Measurements from ENCODE around the gene NLRP2B.
"Not testable (repeated sequence)": the region's sequence is repeated elsewhere in the genome, so short reads cannot be mapped to it uniquely, and the experiment has no call there.

Gene NLRP2B

GRCh38 chrX:57680160-57680559 is at the start of gene NLRP2B:
TSS of gene NLRP2B (minus strand) at chrX:57680260.
- TF ChIP-seq ZFX (IDR thresholded peaks at IDR 0.05; ENCODE audit: borderline replicate concordance): no peak
- TF ChIP-seq, protein P1, sequence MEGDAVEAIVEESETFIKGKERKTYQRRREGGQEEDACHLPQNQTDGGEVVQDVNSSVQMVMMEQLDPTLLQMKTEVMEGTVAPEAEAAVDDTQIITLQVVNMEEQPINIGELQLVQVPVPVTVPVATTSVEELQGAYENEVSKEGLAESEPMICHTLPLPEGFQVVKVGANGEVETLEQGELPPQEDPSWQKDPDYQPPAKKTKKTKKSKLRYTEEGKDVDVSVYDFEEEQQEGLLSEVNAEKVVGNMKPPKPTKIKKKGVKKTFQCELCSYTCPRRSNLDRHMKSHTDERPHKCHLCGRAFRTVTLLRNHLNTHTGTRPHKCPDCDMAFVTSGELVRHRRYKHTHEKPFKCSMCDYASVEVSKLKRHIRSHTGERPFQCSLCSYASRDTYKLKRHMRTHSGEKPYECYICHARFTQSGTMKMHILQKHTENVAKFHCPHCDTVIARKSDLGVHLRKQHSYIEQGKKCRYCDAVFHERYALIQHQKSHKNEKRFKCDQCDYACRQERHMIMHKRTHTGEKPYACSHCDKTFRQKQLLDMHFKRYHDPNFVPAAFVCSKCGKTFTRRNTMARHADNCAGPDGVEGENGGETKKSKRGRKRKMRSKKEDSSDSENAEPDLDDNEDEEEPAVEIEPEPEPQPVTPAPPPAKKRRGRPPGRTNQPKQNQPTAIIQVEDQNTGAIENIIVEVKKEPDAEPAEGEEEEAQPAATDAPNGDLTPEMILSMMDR (IDR thresholded peaks at IDR 0.05): no peak
- no peak within 1 kb of the TSS for H3K27ac ChIP-seq

GRCh38 chrX:57725995-57726394 is 45.9 kb upstream of the NLRP2B start:
- not testable (repeated sequence) for H3K27ac ChIP-seq

DNA sequence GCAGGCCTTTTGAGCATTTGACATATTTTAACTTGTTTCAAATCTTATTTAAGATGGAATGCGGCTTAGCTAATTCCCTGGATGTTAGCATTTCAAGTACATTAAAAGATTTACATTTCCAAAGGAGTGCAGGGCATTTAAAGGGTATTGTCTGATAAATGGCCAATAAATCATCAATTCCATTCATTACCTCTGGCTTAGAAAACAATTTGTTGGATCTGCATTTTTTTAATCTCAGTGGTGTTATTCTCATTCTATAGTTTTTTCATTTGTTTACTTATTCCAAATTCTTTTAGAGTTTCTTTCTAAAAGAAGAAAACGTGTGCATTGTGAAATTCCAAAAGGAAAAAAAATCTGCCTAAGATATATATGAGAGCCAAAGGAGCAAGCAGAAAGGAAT is 1.3 kb upstream of the NLRP2B start:
- H3K27ac ChIP-seq: no peak overlapping the region
- no peak for TF ChIP-seq ZFX (IDR thresholded peaks at IDR 0.05; ENCODE audit: borderline replicate concordance)
- TF ChIP-seq, protein P1 (IDR thresholded peaks at IDR 0.05): no peak

GRCh38 chrX:57678686-57679428 is 1.2 kb downstream of the NLRP2B start:
- no peak for TF ChIP-seq ZFX (IDR thresholded peaks at IDR 0.05; ENCODE audit: borderline replicate concordance)
- TF ChIP-seq, protein P1 (IDR thresholded peaks at IDR 0.05): no peak
- H3K27ac ChIP-seq: no peak overlapping the region

DNA sequence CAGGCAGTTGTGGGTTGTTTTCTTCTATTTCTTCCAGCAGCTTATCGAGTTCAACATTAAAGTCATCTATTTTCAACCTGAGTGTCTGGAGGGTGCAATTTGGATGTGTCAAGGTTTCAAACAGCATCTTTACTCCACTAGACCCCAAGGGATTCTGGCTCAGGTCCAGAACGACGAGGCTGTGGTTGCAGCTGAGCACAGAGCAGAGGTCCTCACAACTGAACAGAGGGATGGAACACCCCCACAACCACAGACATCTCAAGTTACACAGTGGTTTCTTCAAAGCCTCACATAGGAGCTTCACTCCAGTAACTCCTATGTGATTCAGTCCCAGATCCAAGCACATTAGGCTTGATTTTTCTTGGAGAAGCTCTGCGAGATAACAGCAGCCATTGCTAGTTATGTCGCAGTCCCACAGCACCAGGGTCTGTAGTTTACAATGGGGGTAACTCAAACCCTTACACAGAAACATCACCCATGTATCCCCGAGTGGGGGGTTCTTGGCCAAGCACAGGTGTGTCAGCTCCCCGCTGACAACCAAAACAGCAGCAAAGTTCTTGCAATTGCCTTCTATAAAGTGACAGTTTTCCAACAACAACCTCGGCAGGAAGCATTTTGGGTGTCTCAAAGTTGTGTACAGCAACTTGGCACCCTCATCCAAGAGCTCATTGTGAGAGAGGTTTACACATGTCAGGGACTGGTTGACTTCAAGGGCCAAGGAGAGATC is 2.8 kb downstream of the NLRP2B start:
- TF ChIP-seq, protein P1 (IDR thresholded peaks at IDR 0.05): no peak
- no peak for TF ChIP-seq ZFX (IDR thresholded peaks at IDR 0.05; ENCODE audit: borderline replicate concordance)
- no peak overlapping the region for H3K27ac ChIP-seq

- TF ChIP-seq, protein P1 (IDR thresholded peaks at IDR 0.05): no peak
- TF ChIP-seq ZFX (IDR thresholded peaks at IDR 0.05; ENCODE audit: borderline replicate concordance): no peak
- H3K27ac ChIP-seq: no peak overlapping the region
Measured at GRCh38 chrX:57675320-57675719, 4.7 kb downstream of the NLRP2B start.

DNA sequence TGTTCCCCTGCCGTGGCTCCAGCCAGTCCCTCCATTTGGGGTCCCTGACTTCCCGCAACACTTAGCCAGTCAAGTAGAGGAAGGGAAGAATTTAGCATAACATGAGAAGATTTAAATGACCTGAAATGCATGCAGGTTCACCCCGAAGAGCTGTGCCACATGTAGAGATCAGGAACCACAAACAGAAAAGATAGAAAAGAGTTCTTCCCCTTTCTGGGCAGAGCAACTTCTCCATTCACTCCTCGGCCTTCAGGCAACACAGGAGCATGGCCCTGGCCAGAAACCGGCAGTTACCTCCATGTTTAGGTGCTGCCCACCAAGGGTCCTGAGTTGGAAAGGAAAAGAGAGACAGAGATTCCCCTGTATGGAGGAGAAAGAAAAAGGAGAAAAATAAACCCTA is 5.2 kb downstream of the NLRP2B start:
- H3K27ac ChIP-seq: no peak overlapping the region
- TF ChIP-seq ZFX (IDR thresholded peaks at IDR 0.05; ENCODE audit: borderline replicate concordance): no peak
- TF ChIP-seq, protein P1 (IDR thresholded peaks at IDR 0.05): no peak

All from 22Rv1 (cell line).